BJ (cell line): ENCODE results near the gene RARRES2. TPM values are rescaled to one million over a fixed set of nuclear protein-coding genes. Genes with fewer than 3 reads are reported as not detected.

ENCODE experiments used
- CTCF ChIA-PET: fragments of 350-600 bp; formaldehyde crosslinking; extraction: SDS; loops from one replicate; lab custom pipeline; 2021; ENCODE audit warnings: antibody characterized with exemption, inconsistent platforms; lab: Yijun Ruan, JAX
- POLR2A ChIA-PET: fragments of 300-600 bp; sonication (Branson Sonifier 250); formaldehyde crosslinking; extraction: SDS; loops from one replicate; lab custom pipeline; 2021; ENCODE audit warnings: antibody characterized with exemption; lab: Charles Lee
- DNase-seq: peaks from one replicate; pipeline ENCODE4 v3.0.0-alpha.2; 2011; ENCODE audit warnings: low read depth
- H3K27me3 ChIP-seq: 2 replicates; pipeline ENCODE4 v1.6.0; 2011; ENCODE audit warnings: low read length; ENCODE audit not compliant: control insufficient read depth, insufficient read depth
- H3K36me3 ChIP-seq: 2 replicates; pipeline ENCODE4 v1.5.1; 2011; ENCODE audit warnings: low read length; ENCODE audit not compliant: control insufficient read depth, insufficient read depth
- H3K4me3 ChIP-seq: 2 replicates; pipeline ENCODE4 v1.5.1; 2011; ENCODE audit warnings: low read depth, mild to moderate bottlenecking, control low read depth, low read length
- polyA plus RNA-seq: library from polyadenylated mRNA; depleted of rRNA; stranded (reverse); fragments of >200 nt; gene quantifications from 2 replicates; pipeline ENCODE4 v1.2.3, GENCODE V29; 2011
- TF ChIP-seq, protein P1 (sequence below): IDR thresholded peaks from 2 replicates; pipeline ENCODE4 v1.5.1; 2011; ENCODE audit warnings: low read depth, mild to moderate bottlenecking, control low read depth, inconsistent platforms, low read length, moderate library complexity; ENCODE audit not compliant: insufficient read depth

Gene RARRES2
- polyA plus RNA-seq, 1 experiment = 6.3 TPM

DNA sequence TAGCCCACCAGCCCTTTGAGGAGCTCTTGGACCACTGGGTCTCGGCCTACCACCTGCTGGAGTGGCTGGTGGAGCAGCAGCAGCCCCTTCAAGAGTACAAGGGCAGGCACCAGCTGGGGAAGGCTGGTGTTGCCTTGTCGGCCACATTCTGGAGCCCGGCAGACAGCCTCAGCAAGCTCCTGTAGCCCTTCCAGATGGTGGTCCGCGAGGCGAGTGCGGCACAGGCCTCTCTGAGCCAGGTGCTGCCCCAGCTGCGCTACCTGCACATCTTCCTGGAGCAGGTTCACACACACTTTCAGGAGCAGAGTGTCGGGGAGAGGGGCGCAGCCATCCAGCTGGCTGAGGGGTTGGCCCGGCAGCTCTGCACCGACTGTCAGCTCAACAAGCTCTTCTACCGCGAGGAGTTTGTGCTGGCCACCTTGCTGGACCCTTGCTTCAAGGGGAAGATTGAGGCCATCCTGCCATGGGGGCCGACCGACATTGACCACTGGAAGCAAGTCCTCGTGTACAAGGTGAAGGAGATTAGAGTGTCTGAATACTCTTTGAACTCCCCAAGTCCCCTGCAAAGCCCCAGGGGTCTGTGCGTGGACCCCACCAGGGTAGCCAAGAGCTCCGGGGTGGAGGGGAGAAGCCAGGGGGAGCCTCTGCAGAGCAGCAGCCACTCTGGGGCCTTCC lies 11.1 kb downstream of the RARRES2 start:
- ChIA-PET POLR2A (no interaction called here), CTCF (interaction anchor here (1.2 kb wide), 1 partner anchor 119 kb away, joined by 3 read pairs; no protein-coding TSS in a partner anchor)
- TF ChIP-seq, protein P1, sequence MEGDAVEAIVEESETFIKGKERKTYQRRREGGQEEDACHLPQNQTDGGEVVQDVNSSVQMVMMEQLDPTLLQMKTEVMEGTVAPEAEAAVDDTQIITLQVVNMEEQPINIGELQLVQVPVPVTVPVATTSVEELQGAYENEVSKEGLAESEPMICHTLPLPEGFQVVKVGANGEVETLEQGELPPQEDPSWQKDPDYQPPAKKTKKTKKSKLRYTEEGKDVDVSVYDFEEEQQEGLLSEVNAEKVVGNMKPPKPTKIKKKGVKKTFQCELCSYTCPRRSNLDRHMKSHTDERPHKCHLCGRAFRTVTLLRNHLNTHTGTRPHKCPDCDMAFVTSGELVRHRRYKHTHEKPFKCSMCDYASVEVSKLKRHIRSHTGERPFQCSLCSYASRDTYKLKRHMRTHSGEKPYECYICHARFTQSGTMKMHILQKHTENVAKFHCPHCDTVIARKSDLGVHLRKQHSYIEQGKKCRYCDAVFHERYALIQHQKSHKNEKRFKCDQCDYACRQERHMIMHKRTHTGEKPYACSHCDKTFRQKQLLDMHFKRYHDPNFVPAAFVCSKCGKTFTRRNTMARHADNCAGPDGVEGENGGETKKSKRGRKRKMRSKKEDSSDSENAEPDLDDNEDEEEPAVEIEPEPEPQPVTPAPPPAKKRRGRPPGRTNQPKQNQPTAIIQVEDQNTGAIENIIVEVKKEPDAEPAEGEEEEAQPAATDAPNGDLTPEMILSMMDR = no peak
- H3K27me3 ChIP-seq = no peaks in the 10 kb centered on the region
- no peaks in the 10 kb centered on the region for H3K36me3 ChIP-seq
- DNase-seq = no peak
- H3K4me3 ChIP-seq = no peak overlapping the region

DNA sequence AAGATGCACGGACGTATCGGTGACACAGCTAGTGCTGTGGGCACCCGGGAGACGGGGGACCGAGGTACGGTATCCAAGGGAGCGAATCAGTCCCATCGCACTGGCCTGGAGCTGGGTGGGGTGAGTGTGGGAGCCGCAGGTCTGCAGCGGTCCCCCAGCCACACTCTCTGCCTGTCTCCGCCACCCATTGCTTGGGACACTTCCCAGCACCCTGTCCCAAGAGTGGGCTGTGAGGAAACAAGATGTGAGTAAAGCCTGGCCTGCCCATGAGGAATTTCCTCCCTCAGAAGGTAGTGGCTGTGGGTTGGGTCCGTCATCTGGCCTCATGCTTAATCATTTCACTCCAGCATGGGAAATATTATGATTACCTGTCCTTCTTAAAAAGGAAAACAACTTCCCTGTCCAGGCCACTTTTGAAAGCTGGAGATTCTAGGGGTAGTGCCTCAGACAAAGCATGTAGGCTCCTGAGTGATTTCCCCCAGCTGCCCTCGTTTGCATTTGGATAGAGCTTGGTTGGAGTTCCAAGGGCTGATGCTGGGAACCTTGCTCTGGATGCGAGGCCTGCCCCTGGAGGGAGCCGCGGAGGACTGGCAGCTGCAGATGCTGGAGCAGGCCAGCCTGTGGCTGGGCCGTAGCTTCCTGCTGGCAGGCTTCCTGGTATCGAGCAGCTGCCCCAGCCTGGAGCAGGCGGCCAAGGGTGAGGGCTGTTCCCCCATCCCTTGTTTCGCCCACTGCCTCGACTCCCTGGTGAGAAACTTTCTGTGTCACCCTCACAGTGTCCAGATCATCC lies 11.9 kb downstream of the RARRES2 start:
- ChIA-PET POLR2A (no interaction called here), CTCF (interaction anchor here (1.2 kb wide), 1 partner anchor 119 kb away, joined by 3 read pairs; no protein-coding TSS in a partner anchor)
- no peak for DNase-seq
- Histone ChIP-seq H3K36me3 (no peaks in the 10 kb centered on the region), H3K4me3 (no peak overlapping the region), H3K27me3 (no peaks in the 10 kb centered on the region)
- TF ChIP-seq, protein P1 = no peak

DNA sequence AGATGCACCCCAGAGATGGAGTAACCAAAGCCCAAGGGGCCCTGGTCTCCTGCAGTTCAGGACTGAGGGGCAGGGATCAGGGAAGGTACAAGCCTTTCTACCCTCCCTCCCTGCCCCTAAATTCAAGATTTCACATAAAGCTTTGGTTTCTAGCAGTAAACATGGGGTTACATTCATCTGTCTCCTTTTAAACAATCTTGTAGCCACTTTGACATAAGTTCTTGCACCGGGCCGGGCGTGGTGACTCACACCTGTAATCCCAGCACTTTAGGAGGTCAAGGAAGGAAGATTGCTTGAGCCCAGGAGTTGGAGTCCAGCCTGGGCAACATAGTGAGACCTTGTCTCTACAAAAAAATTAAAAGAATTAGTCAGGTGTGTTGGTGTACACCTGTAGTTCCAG lies 14.1 kb downstream of the RARRES2 start:
- Histone ChIP-seq H3K36me3 (no peaks in the 10 kb centered on the region), H3K4me3 (no peak overlapping the region), H3K27me3 (no peaks in the 10 kb centered on the region)
- POLR2A ChIA-PET = no interaction called here
- no peak for DNase-seq
- CTCF ChIA-PET = no interaction called here
- TF ChIP-seq, protein P1 = no peak

DNA sequence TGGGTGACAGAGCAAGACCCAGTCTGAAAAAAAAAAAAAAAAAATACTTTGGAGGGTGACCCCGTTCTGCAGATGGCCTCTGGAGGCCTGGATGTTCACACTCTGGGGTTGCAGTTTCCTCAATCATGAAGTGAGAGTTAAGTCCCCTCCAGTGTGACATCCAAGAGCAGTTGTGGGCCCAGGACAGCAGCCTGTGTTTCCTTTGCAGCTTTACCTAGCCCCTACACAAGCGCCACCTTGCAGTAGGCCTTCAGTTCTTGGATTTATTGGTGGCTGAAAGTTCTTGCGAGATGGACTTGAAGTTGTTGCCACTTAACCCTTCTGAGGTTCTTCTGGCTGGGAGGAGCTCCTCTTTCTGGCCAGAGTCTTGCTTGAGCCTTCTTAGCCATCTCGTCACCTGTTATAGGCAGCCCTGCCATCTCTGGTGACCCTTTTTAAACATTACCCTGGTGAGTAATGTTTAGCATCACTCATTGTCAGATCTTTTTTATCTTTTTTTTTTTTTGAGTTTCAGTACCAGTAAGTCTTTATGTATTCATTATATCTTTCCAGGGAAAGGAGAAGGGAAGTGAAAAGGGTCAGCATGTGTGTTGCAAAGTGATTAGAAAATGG lies 14.7 kb downstream of the RARRES2 start:
- Histone ChIP-seq H3K4me3 (no peak overlapping the region), H3K36me3 (no peaks in the 10 kb centered on the region), H3K27me3 (no peaks in the 10 kb centered on the region)
- CTCF ChIA-PET = no interaction called here
- POLR2A ChIA-PET = no interaction called here
- DNase-seq = no peak
- TF ChIP-seq, protein P1 = no peak

DNA sequence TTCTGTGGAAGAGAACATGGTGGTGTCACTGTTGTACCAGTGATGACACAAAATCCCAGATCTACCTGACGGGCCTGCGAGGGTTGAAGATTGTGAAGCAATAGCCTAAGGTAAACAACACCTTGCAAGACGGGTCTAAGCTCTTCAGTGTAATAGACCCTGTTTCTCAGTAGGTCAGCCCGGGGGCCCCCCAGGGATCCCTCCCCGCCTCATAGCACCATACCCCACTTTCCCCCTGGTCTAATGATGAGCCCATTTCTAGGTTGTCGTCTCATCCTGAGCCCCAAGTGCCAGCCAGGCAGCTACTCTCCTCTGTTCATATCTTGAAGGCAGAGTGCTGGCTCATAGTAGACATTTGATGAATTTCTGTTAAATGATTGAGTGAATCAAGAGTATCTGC lies 15.5 kb downstream of the RARRES2 start:
- CTCF ChIA-PET = interaction anchor here (1.0 to 1.2 kb wide), 2 partner anchors 9 to 29 kb away, joined by 3 read pairs; no protein-coding TSS in a partner anchor
- Histone ChIP-seq H3K4me3 (no peak overlapping the region), H3K27me3 (no peaks in the 10 kb centered on the region), H3K36me3 (no peaks in the 10 kb centered on the region)
- POLR2A ChIA-PET = no interaction called here
- TF ChIP-seq, protein P1 = no peak
- no peak for DNase-seq
